Panc1 (cell line): ENCODE data around the gene MTHFD1L.

Source experiments
- POLR2AphosphoS5 ChIP-seq: IDR thresholded peaks from 2 replicates; pipeline ENCODE4 v1.6.1; 2012; ENCODE audit warnings: mild to moderate bottlenecking, low read depth, low read length, moderate library complexity
- TF ChIP-seq, protein P1 (sequence below): fragments of 450-650 bp; IDR thresholded peaks from 2 replicates; pipeline ENCODE4 v1.5.1; 2017; ENCODE audit warnings: mild to moderate bottlenecking

DNA sequence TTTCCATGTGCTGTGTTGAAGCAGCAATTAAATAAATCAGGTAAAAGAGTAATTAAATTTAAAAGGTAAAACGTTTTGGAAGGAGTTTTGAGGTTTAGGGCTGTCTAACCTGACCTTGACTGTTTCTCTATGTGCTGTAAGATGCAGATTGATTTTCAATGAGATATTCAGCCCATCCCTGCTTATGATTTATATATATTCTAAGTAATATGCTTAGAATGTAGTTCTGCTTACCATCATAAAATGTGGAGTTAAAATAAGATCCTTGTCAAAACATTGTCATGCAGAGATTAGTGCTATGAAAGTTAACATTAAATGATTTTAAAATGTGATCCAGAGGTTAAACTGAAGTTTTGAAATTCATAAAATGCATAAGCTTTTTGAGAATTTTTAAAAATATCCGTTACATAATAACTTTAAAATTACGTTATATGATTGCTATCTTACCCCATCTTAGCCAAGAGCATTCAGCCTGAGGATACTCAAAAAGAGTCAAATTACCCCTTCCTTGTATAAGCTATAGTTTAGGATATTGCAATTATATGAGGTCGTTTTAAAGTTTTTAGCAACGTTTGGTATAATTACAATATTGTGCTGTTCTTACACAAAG, 122.5 kb downstream of the MTHFD1L start:
- TF ChIP-seq, protein P1, sequence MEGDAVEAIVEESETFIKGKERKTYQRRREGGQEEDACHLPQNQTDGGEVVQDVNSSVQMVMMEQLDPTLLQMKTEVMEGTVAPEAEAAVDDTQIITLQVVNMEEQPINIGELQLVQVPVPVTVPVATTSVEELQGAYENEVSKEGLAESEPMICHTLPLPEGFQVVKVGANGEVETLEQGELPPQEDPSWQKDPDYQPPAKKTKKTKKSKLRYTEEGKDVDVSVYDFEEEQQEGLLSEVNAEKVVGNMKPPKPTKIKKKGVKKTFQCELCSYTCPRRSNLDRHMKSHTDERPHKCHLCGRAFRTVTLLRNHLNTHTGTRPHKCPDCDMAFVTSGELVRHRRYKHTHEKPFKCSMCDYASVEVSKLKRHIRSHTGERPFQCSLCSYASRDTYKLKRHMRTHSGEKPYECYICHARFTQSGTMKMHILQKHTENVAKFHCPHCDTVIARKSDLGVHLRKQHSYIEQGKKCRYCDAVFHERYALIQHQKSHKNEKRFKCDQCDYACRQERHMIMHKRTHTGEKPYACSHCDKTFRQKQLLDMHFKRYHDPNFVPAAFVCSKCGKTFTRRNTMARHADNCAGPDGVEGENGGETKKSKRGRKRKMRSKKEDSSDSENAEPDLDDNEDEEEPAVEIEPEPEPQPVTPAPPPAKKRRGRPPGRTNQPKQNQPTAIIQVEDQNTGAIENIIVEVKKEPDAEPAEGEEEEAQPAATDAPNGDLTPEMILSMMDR, result no peak
- TF ChIP-seq POLR2AphosphoS5, result no peak
